B cell (primary cell): ENCODE results near the gene LAGE3. TPM values are rescaled to one million over a fixed set of nuclear protein-coding genes. Genes with fewer than 3 reads are reported as not detected.

Source experiments
- ATAC-seq: fragments of 200-7000 bp; cut with Tn5 transposase; one replicate; pipeline ENCODE4 v1.10.0; 2021; ENCODE audit warnings: low read depth, mild to moderate bottlenecking, moderate number of reproducible peaks, moderate library complexity
- CTCF ChIA-PET: fragments of 350-600 bp; sonication (Branson Sonifier 250); formaldehyde crosslinking; loops from one replicate; lab custom pipeline; 2021; ENCODE audit warnings: antibody characterized with exemption, inconsistent platforms; lab: Charles Lee
- POLR2A ChIA-PET: fragments of 350-600 bp; sonication (Branson Sonifier 250); formaldehyde crosslinking; loops from one replicate; lab custom pipeline; 2021; ENCODE audit warnings: antibody characterized with exemption; lab: Charles Lee
- DNase-seq: peaks from one replicate; pipeline ENCODE4 v3.0.0; 2013
- H2AFZ ChIP-seq: 2 replicates; pipeline ENCODE4 v1.6.1; 2012; ENCODE audit warnings: mild to moderate bottlenecking, low read depth, low read length; ENCODE audit not compliant: insufficient read depth, poor library complexity, severe bottlenecking
- H3K27ac ChIP-seq, 2 donors: 1 replicate in 1 of 2; 2 replicates in 1 of 2; pipeline ENCODE4 v1.5.1; 2012 to 2013; ENCODE audit warnings: low read length in 2 of 2, mild to moderate bottlenecking in 2 of 2, moderate library complexity in 1 of 2
- H3K27me3 ChIP-seq, 4 experiments: fragments of 200-600 bp in 1 of 4; sonication (generic) in 1 of 4; replicated peaks in 1 of 4; 1 replicate in 2 of 4; 2 replicates in 2 of 4; pipeline versions ENCODE4 v1.6.1 to v1.7.0; 2013 to 2016; ENCODE audit warnings: low read length in 3 of 4, mild to moderate bottlenecking in 2 of 4, mixed read lengths in 1 of 4, moderate library complexity in 1 of 4; ENCODE audit not compliant: insufficient read depth in 4 of 4, control insufficient read depth in 3 of 4; ENCODE audit errors: control extremely low read depth in 1 of 4
- H3K36me3 ChIP-seq, 2 experiments: replicated peaks in 1 of 2; 1 replicate in 1 of 2; 2 replicates in 1 of 2; pipeline versions ENCODE4 v1.6.1 to v1.7.1; 2013; ENCODE audit warnings: low read length in 1 of 2; ENCODE audit not compliant: insufficient read depth in 2 of 2, control insufficient read depth in 1 of 2; ENCODE audit errors: control extremely low read depth in 1 of 2, extremely low read depth in 1 of 2
- H3K4me1 ChIP-seq, 2 donors: fragments of 200-600 bp in 1 of 2; sonication (generic) in 1 of 2; 1 replicate in 1 of 2; 2 replicates in 1 of 2; pipeline versions ENCODE4 v1.5.1 to v1.6.1; 2013 to 2017; ENCODE audit warnings: low read length in 2 of 2; ENCODE audit not compliant: control insufficient read depth in 2 of 2, insufficient read depth in 2 of 2
- H3K4me2 ChIP-seq: replicated peaks from 2 replicates; pipeline ENCODE3; 2012; ENCODE audit warnings: mild to moderate bottlenecking, low read depth, low read length; ENCODE audit not compliant: poor library complexity, severe bottlenecking
- H3K4me3 ChIP-seq, 5 experiments: fragments of 200-600 bp in 1 of 5; sonication (generic) in 1 of 5; 1 replicate in 3 of 5; 2 replicates in 2 of 5; pipeline versions ENCODE4 v1.5.1 to v1.7.0; 2011 to 2016; ENCODE audit warnings: low read length in 4 of 5, mild to moderate bottlenecking in 4 of 5, low read depth in 2 of 5, control low read depth in 1 of 5, moderate library complexity in 1 of 5; ENCODE audit not compliant: insufficient read depth in 1 of 5; ENCODE audit errors: control extremely low read depth in 1 of 5, extremely low read depth in 1 of 5
- H3K79me2 ChIP-seq: fragments of 200-600 bp; sonication (generic); one replicate; pipeline ENCODE4 v1.6.0; 2016; ENCODE audit warnings: low read length; ENCODE audit not compliant: control insufficient read depth, insufficient read depth
- H3K9ac ChIP-seq: fragments of 200-600 bp; sonication (generic); 2 replicates; pipeline ENCODE4 v1.6.1; 2017; ENCODE audit warnings: mild to moderate bottlenecking, low read length, moderate library complexity
- H3K9me3 ChIP-seq, 3 donors: one replicate each; pipeline versions ENCODE4 v1.6.1 to v1.7.1; 2013; ENCODE audit warnings: low read length in 2 of 3; ENCODE audit not compliant: control insufficient read depth in 2 of 3, insufficient read depth in 1 of 3; ENCODE audit errors: control extremely low read depth in 1 of 3
- H4K20me1 ChIP-seq: 2 replicates; pipeline ENCODE4 v1.6.0; 2012; ENCODE audit warnings: mild to moderate bottlenecking, low read length; ENCODE audit not compliant: insufficient read depth, control insufficient read depth, poor library complexity, severe bottlenecking
- H3K27ac Mint-ChIP-seq: one replicate; pipeline ENCODE4 v1.8.0; 2021; ENCODE audit warnings: mixed read lengths
- H3K27me3 Mint-ChIP-seq: one replicate; pipeline ENCODE4 v1.8.0; 2021; ENCODE audit warnings: mixed read lengths
- H3K4me1 Mint-ChIP-seq: one replicate; pipeline ENCODE4 v1.8.0; 2021; ENCODE audit warnings: mixed read lengths
- H3K4me3 Mint-ChIP-seq: one replicate; pipeline ENCODE4 v1.8.0; 2021; ENCODE audit warnings: mixed read lengths
- H3K9me3 Mint-ChIP-seq: one replicate; pipeline ENCODE4 v1.8.0; 2022; ENCODE audit warnings: mixed read lengths; ENCODE audit not compliant: insufficient read depth
- CTCF ChIP-seq: fragments of 200-600 bp; IDR thresholded peaks from one replicate; pipeline ENCODE4 v1.8.0; 2022; ENCODE audit warnings: antibody characterized with exemption, mild to moderate bottlenecking
- EZH2 ChIP-seq: IDR thresholded peaks from 2 replicates; pipeline ENCODE4 v1.6.1; 2012; ENCODE audit warnings: borderline replicate concordance, low read depth, mild to moderate bottlenecking, moderate library complexity, low read length; ENCODE audit not compliant: insufficient read depth, poor library complexity, severe bottlenecking
- WGBS: methylation state at CpG from one replicate; pipeline ENCODE4 v1.1.5; 2013; ENCODE audit warnings: missing lambda C conversion rate; ENCODE audit not compliant: insufficient coverage; 5-methylcytosine and 5-hydroxymethylcytosine counted together
- intact Hi-C: fragments of 100-400 bp; cut with micrococcal nuclease; formaldehyde crosslinking; loops from one replicate; pipeline ENCODE4 v1.10.0; 2022
- polyA plus RNA-seq: library from polyadenylated mRNA; depleted of rRNA; stranded (reverse); fragments of >200 nt; gene quantifications from 2 replicates; pipeline ENCODE4 v1.2.3, GENCODE V29; 2012
- total RNA-seq, 2 donors: library from RNA; stranded (reverse); fragments of 120-200 nt in 1 of 2; gene quantifications; 1 replicate in 1 of 2; 2 replicates in 1 of 2; pipeline versions ENCODE4 v1.2.3 to v1.2.4, GENCODE V29; 2013 to 2022

Gene LAGE3
- total and polyA plus RNA-seq, 2 donors (not counting 1 experiment from before 2014, with no cell fraction given) = 17.0 to 19.9 TPM

GRCh38 chrX:154506483-154507332 lies 27.6 kb upstream of the LAGE3 start:
- Histone ChIP-seq H3K9me3 (peaks cover 0 to 3% (median 0%) of the 10 kb centered on the region in 3 donors), H3K4me3 (no peak overlapping the region), H3K27ac (no peak overlapping the region), H3K4me2 (no peak overlapping the region), H2AFZ (no peak overlapping the region), H3K36me3 (peaks cover 0 to 18% of the 10 kb centered on the region in 2 experiments), H4K20me1 (no peaks in the 10 kb centered on the region), H3K9ac (no peak overlapping the region), H3K79me2 (no peaks in the 10 kb centered on the region), H3K4me1 (peaks cover 0 to 7% of the 10 kb centered on the region in 2 donors), H3K27me3 (no peaks in the 10 kb centered on the region)
- intact Hi-C loops = no loop called here
- no peak for TF ChIP-seq CTCF
- TF ChIP-seq EZH2 = no peak
- DNase-seq (no peak), ATAC-seq (no peak)
- Mint-ChIP-seq H3K4me3 (no peak overlapping the region), H3K27ac (no peak overlapping the region), H3K4me1 (peaks cover 3% of the 10 kb centered on the region), H3K27me3 (no peaks in the 10 kb centered on the region), H3K9me3 (no peaks in the 10 kb centered on the region)
- 95% methylated on average over 18 of the region's 37 CpGs for WGBS
- ChIA-PET CTCF (no interaction called here), POLR2A (no interaction called here)

GRCh38 chrX:154505734-154506133 lies 26.7 kb upstream of the LAGE3 start:
- POLR2A ChIA-PET = no interaction called here
- Mint-ChIP-seq H3K27ac (no peak overlapping the region), H3K9me3 (no peaks in the 10 kb centered on the region), H3K4me1 (no peaks in the 10 kb centered on the region), H3K4me3 (no peak overlapping the region), H3K27me3 (no peaks in the 10 kb centered on the region)
- H3K36me3 ChIP-seq = peaks cover 0 to 16% of the 10 kb centered on the region in 2 experiments
- no peaks in the 10 kb centered on the region for H3K27me3 ChIP-seq
- H3K4me1 ChIP-seq = no peaks in the 10 kb centered on the region
- intact Hi-C loops = no loop called here
- 100% methylated on average over 3 of the region's 12 CpGs for WGBS
- H3K4me2 ChIP-seq = no peak overlapping the region
- no peak overlapping the region for H3K4me3 ChIP-seq
- TF ChIP-seq CTCF (no peak), EZH2 (no peak)
- ATAC-seq (no peak), DNase-seq (no peak)
- H3K27ac ChIP-seq = no peak overlapping the region
- H2AFZ ChIP-seq = no peak overlapping the region
- peaks cover 0 to 3% (median 0%) of the 10 kb centered on the region in 3 donors for H3K9me3 ChIP-seq
- H3K9ac ChIP-seq = no peak overlapping the region
- no peaks in the 10 kb centered on the region for H4K20me1 ChIP-seq
- CTCF ChIA-PET = no interaction called here
- no peaks in the 10 kb centered on the region for H3K79me2 ChIP-seq
